Activated T-helper 2 cell treated with anti-CD3 and anti-CD28 coated beads, Interferon-gamma antibody, Interleukin-2, Interleukin-4, amounts not matched to agents 10 μg/mL and 5 μg/mL and 100 μg/mL, durations not matched to agents 14 hours and 24 hours and 36 hours (primary cell): ENCODE measurements around the gene TRIM34. TPM values are rescaled to one million over a fixed set of nuclear protein-coding genes. Genes with fewer than 3 reads are reported as not detected.
"Not testable (repeated sequence)": the region's sequence is repeated elsewhere in the genome, so short reads cannot be mapped to it uniquely, and the experiment has no call there.

Source experiments
- DNase-seq: peaks from one replicate; pipeline ENCODE4 v3.0.0; 2021; ENCODE audit warnings: low spot score
- H3K27ac Mint-ChIP-seq: one replicate; pipeline ENCODE4 v1.8.0; 2021; ENCODE audit warnings: mixed read lengths
- H3K27me3 Mint-ChIP-seq: one replicate; pipeline ENCODE4 v1.8.0; 2021; ENCODE audit warnings: low read depth, mixed read lengths
- H3K36me3 Mint-ChIP-seq: one replicate; pipeline ENCODE4 v1.8.0; 2021; ENCODE audit warnings: low read depth, mixed read lengths
- H3K4me1 Mint-ChIP-seq: one replicate; pipeline ENCODE4 v1.8.0; 2021; ENCODE audit warnings: low read depth, mixed read lengths
- H3K4me3 Mint-ChIP-seq: one replicate; pipeline ENCODE4 v1.8.0; 2021; ENCODE audit warnings: low read depth, mild to moderate bottlenecking, moderate library complexity, mixed read lengths
- H3K9me3 Mint-ChIP-seq: one replicate; pipeline ENCODE4 v1.8.0; 2021; ENCODE audit warnings: mixed read lengths
- intact Hi-C: fragments of 100-400 bp; cut with micrococcal nuclease; formaldehyde crosslinking; loops from one replicate; pipeline ENCODE4 v1.15.1; 2023
- total RNA-seq: library from RNA; stranded (reverse); gene quantifications from 2 replicates; pipeline ENCODE4 v1.2.3, GENCODE V29; 2022

TRIM34 gene
- total RNA-seq, 1 donor from 2014 or later = 7.8 TPM

- Mint-ChIP-seq H3K36me3 (peaks cover 34% of the 10 kb centered on the region), H3K27ac (peak overlapping the region; percentile 89), H3K4me1 (peaks cover 45% of the 10 kb centered on the region), H3K4me3 (peak overlapping the region; percentile 91)
- DNase-seq, H3K27me3 Mint-ChIP-seq, H3K9me3 Mint-ChIP-seq: not testable (repeated sequence)
- intact Hi-C loops = loop anchor here (2.0 kb wide), 1 partner anchor 629 kb away; the partner anchor contains the start of gene CAVIN3
These were observed 66.6 kb downstream of the TRIM34 start for GRCh38 chr11:5691238-5691963.

GRCh38 chr11:5691964-5692361 lies 67.2 kb downstream of the TRIM34 start:
- Mint-ChIP-seq H3K9me3 (no peaks in the 10 kb centered on the region), H3K36me3 (peaks cover 39% of the 10 kb centered on the region), H3K4me3 (peak overlapping the region; percentile 91), H3K4me1 (peaks cover 46% of the 10 kb centered on the region), H3K27me3 (no peaks in the 10 kb centered on the region), H3K27ac (peak overlapping the region; percentile 64)
- no peak for DNase-seq
- intact Hi-C loops = loop anchor here (2.0 kb wide), 1 partner anchor 629 kb away; the partner anchor contains the start of gene CAVIN3

Other genes starting within 250 kb of the TRIM34 start
- not detected in 2 replicates for gene OR51M1, start 241.2 kb upstream of the TRIM34 start, total RNA-seq
- not detected in 2 replicates for gene OR51Q1, start 202.9 kb upstream of the TRIM34 start, total RNA-seq
- gene OR51I1, start 183.5 kb upstream of the TRIM34 start, total RNA-seq = not detected in 2 replicates
- not detected in 2 replicates for gene OR51I2, start 175.7 kb upstream of the TRIM34 start, total RNA-seq
- not detected in 2 replicates for gene OR52D1, start 136.3 kb upstream of the TRIM34 start, total RNA-seq
- not detected in 2 replicates for gene UBQLN3, start 115.0 kb upstream of the TRIM34 start, total RNA-seq
- gene UBQLNL, start 108.3 kb upstream of the TRIM34 start, total RNA-seq = 0.09 TPM in 1 of 2 replicates, not detected in the other
- gene OR52H1, start 76.5 kb upstream of the TRIM34 start, total RNA-seq = 0.30 TPM in 1 of 2 replicates, not detected in the other
- gene OR52B6, start 44.1 kb upstream of the TRIM34 start, total RNA-seq = not detected in 2 replicates
- 0.87 and 1.8 TPM in 2 replicates for gene TRIM6, start 28.4 kb upstream of the TRIM34 start, total RNA-seq
- 12.4 and 14.1 TPM in 2 replicates for gene TRIM5, start 60.1 kb downstream of the TRIM34 start, total RNA-seq
- 83.9 and 96.0 TPM in 2 replicates for gene TRIM22, start 64.8 kb downstream of the TRIM34 start, total RNA-seq
- gene OR56B1, start 111.4 kb downstream of the TRIM34 start, total RNA-seq = not detected in 2 replicates
- not detected in 2 replicates for gene OR52N4, start 129.2 kb downstream of the TRIM34 start, total RNA-seq
- not detected in 2 replicates for gene OR52N5, start 158.4 kb downstream of the TRIM34 start, total RNA-seq
- not detected in 2 replicates for gene OR52N1, start 166.3 kb downstream of the TRIM34 start, total RNA-seq
- gene OR52N2, start 183.9 kb downstream of the TRIM34 start, total RNA-seq = not detected in 2 replicates
- not detected in 2 replicates for gene OR52E6, start 216.9 kb downstream of the TRIM34 start, total RNA-seq
- not detected in 2 replicates for gene OR52E8, start 232.7 kb downstream of the TRIM34 start, total RNA-seq